ENCODE results near the gene AP1S2. TPM values are rescaled to one million over a fixed set of nuclear protein-coding genes. Genes with fewer than 3 reads are reported as not detected.
A peak's percentile ranks its signal among the peaks of the same experiment; 100 is the strongest.

The AP1S2 gene
- total and polyA plus RNA-seq, 9 of the 15 experiments (the other 6 are each of a cell fraction or from before 2014, with no cell fraction given): 11.1 to 64.2 (median 25.8) TPM

DNA sequence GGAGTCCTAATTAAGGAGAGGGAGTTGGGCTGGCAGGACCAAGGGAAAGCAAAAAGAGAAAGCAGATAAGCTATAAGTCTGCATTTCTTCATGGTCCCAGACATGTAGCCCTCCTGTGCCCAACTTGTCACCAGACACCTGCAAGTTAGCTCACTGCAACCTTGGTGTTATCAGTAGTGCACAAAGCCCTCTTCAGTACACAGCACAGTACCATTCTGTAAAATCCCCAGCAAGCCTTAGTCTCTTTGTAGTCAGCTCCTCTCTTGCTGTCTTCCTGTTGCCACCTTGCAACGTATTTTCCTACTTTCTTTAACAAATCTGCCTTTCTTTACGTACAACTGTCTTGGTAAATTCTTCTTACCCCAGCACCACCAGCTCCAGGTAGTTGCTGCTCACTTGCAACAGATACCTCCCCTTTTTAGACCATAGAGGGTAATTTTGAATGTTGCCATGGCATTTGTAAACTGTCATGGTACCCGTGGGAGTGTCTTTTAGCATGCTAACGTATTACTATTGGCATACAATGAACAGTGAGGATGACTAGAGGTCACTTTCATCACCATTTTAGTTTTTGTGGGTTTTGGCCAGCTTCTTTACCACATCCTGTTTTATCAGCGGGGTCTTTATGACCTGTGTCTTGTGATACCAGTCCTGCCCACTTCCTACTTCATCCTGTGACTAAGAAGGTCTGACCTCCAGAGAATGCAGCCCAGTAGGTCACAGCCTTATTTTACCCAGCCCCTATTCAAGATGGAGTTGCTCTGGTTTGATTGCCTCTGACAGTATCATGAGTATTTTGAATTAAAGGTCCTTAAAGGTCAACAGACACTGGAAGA, 28.3 kb upstream of the AP1S2 start (continued):
- TF ChIP-seq RAD21 (CRISPR knock-in tag; conservative IDR thresholded peaks at IDR 0.05 in 1 of 2, IDR thresholded peaks at IDR 0.05 in 1 of 2): peak in 1 of 2 experiments; percentile 38; a peak in 2 of 4 replicates
- TF ChIP-seq MED1 (CRISPR knock-in tag; IDR thresholded peaks at IDR 0.05; ENCODE audit: borderline replicate concordance): no peak
- no peak for TF ChIP-seq CBFB (CRISPR knock-in tag; IDR thresholded peaks at IDR 0.05)
- TF ChIP-seq, protein P1, sequence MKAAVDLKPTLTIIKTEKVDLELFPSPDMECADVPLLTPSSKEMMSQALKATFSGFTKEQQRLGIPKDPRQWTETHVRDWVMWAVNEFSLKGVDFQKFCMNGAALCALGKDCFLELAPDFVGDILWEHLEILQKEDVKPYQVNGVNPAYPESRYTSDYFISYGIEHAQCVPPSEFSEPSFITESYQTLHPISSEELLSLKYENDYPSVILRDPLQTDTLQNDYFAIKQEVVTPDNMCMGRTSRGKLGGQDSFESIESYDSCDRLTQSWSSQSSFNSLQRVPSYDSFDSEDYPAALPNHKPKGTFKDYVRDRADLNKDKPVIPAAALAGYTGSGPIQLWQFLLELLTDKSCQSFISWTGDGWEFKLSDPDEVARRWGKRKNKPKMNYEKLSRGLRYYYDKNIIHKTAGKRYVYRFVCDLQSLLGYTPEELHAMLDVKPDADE (conservative IDR thresholded peaks at IDR 0.05; ENCODE audit: control insufficient read depth, low read depth, low read length): no peak
- peak; percentile 99 for TF ChIP-seq DMBX1 (CRISPR knock-in tag; IDR thresholded peaks at IDR 0.05; ENCODE audit: borderline replicate concordance)
- TF ChIP-seq ZNF780A (CRISPR knock-in tag; IDR thresholded peaks at IDR 0.05): peak; percentile 86; the same call in 1 of the 2 replicates
- TF ChIP-seq KLF16 (IDR thresholded peaks at IDR 0.05): no peak
- TF ChIP-seq, protein P2, sequence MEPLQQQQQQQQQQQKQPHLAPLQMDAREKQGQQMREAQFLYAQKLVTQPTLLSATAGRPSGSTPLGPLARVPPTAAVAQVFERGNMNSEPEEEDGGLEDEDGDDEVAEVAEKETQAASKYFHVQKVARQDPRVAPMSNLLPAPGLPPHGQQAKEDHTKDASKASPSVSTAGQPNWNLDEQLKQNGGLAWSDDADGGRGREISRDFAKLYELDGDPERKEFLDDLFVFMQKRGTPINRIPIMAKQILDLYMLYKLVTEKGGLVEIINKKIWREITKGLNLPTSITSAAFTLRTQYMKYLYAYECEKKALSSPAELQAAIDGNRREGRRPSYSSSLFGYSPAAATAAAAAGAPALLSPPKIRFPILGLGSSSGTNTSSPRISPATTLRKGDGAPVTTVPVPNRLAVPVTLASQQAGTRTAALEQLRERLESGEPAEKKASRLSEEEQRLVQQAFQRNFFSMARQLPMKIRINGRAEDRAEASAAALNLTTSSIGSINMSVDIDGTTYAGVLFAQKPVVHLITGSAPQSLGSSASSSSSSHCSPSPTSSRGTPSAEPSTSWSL (CRISPR knock-in tag; IDR thresholded peaks at IDR 0.05; ENCODE audit: borderline replicate concordance): peak; percentile 97; the same call in 1 of the 2 replicates
- TF ChIP-seq SMAD3 (CRISPR knock-in tag; conservative IDR thresholded peaks at IDR 0.05): peak; percentile 99
- TF ChIP-seq ATF1 (CRISPR knock-in tag; IDR thresholded peaks at IDR 0.05): no peak
- no peak for TF ChIP-seq ATF1 (tag; IDR thresholded peaks at IDR 0.05)
- 0 out of 2 replicates have a peak, but pooled peaks have one; percentile 23 for TF ChIP-seq ESRRB (CRISPR knock-in tag; IDR thresholded peaks at IDR 0.05; ENCODE audit: borderline replicate concordance)
- TF ChIP-seq CCAR2 (IDR thresholded peaks at IDR 0.05; ENCODE audit: low read depth, low read length): no peak
- TF ChIP-seq, protein P3, sequence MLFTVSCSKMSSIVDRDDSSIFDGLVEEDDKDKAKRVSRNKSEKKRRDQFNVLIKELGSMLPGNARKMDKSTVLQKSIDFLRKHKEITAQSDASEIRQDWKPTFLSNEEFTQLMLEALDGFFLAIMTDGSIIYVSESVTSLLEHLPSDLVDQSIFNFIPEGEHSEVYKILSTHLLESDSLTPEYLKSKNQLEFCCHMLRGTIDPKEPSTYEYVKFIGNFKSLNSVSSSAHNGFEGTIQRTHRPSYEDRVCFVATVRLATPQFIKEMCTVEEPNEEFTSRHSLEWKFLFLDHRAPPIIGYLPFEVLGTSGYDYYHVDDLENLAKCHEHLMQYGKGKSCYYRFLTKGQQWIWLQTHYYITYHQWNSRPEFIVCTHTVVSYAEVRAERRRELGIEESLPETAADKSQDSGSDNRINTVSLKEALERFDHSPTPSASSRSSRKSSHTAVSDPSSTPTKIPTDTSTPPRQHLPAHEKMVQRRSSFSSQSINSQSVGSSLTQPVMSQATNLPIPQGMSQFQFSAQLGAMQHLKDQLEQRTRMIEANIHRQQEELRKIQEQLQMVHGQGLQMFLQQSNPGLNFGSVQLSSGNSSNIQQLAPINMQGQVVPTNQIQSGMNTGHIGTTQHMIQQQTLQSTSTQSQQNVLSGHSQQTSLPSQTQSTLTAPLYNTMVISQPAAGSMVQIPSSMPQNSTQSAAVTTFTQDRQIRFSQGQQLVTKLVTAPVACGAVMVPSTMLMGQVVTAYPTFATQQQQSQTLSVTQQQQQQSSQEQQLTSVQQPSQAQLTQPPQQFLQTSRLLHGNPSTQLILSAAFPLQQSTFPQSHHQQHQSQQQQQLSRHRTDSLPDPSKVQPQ (CRISPR knock-in tag; IDR thresholded peaks at IDR 0.05; ENCODE audit: borderline replicate concordance): peak; percentile 91
- TF ChIP-seq IRF2 (CRISPR knock-in tag; IDR thresholded peaks at IDR 0.05): no peak
- TF ChIP-seq, protein P4, sequence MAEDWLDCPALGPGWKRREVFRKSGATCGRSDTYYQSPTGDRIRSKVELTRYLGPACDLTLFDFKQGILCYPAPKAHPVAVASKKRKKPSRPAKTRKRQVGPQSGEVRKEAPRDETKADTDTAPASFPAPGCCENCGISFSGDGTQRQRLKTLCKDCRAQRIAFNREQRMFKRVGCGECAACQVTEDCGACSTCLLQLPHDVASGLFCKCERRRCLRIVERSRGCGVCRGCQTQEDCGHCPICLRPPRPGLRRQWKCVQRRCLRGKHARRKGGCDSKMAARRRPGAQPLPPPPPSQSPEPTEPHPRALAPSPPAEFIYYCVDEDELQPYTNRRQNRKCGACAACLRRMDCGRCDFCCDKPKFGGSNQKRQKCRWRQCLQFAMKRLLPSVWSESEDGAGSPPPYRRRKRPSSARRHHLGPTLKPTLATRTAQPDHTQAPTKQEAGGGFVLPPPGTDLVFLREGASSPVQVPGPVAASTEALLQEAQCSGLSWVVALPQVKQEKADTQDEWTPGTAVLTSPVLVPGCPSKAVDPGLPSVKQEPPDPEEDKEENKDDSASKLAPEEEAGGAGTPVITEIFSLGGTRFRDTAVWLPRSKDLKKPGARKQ (CRISPR knock-in tag; IDR thresholded peaks at IDR 0.05): no peak
- TF ChIP-seq CBX1 (IDR thresholded peaks at IDR 0.05; ENCODE audit: low read depth): no peak
- peak; percentile 54; the same call in 1 of the 2 replicates for TF ChIP-seq PTRF (tag; IDR thresholded peaks at IDR 0.05)
- TF ChIP-seq ZNF57 (CRISPR knock-in tag; IDR thresholded peaks at IDR 0.05): peak; percentile 90
- TF ChIP-seq ZC3H8 (IDR thresholded peaks at IDR 0.05): no peak
- TF ChIP-seq NR1H2 (CRISPR knock-in tag; IDR thresholded peaks at IDR 0.05): no peak
- TF ChIP-seq HLTF (IDR thresholded peaks at IDR 0.05): no peak
